Calu3 (cell line): Measurements from ENCODE around the gene TMCC1. TPM values are rescaled to one million over a fixed set of nuclear protein-coding genes. Genes with fewer than 3 reads are reported as not detected.

Source experiments
- BruUV-seq: library from RNA; stranded (reverse); fragments of 400-500 nt; replicated peaks from 2 replicates; lab custom pipeline; 2021; lab: Mats Ljungman, UMichigan
- CTCF ChIA-PET: fragments of 300-600 bp; sonication (Branson Sonifier 250); formaldehyde crosslinking; loops from one replicate; lab custom pipeline; 2022; ENCODE audit warnings: antibody characterized with exemption; lab: Charles Lee
- DNase-seq: peaks from one replicate; pipeline ENCODE4 v3.0.0; 2022
- H3K27ac Mint-ChIP-seq: one replicate; pipeline ENCODE4 v1.8.0; 2022; ENCODE audit warnings: mixed read lengths; ENCODE audit not compliant: unreplicated experiment
- H3K27me3 Mint-ChIP-seq: one replicate; pipeline ENCODE4 v1.8.0; 2022; ENCODE audit warnings: mixed read lengths; ENCODE audit not compliant: unreplicated experiment
- H3K36me3 Mint-ChIP-seq: one replicate; pipeline ENCODE4 v1.8.0; 2022; ENCODE audit warnings: mild to moderate bottlenecking, moderate library complexity, mixed read lengths; ENCODE audit not compliant: insufficient read depth, unreplicated experiment
- H3K4me1 Mint-ChIP-seq: one replicate; pipeline ENCODE4 v1.8.0; 2022; ENCODE audit warnings: mild to moderate bottlenecking, low read depth, mixed read lengths; ENCODE audit not compliant: unreplicated experiment
- H3K4me3 Mint-ChIP-seq: one replicate; pipeline ENCODE4 v1.8.0; 2022; ENCODE audit warnings: mild to moderate bottlenecking, low read depth, moderate library complexity, mixed read lengths; ENCODE audit not compliant: unreplicated experiment
- H3K9me3 Mint-ChIP-seq: one replicate; pipeline ENCODE4 v1.8.0; 2022; ENCODE audit warnings: low read depth, mixed read lengths; ENCODE audit not compliant: unreplicated experiment
- CTCF ChIP-seq: fragments of 200-600 bp; IDR thresholded peaks from one replicate; pipeline ENCODE4 v1.8.0; 2022; ENCODE audit warnings: antibody characterized with exemption; ENCODE audit not compliant: unreplicated experiment
- intact Hi-C: fragments of 100-400 bp; cut with micrococcal nuclease; formaldehyde crosslinking; loops from one replicate; pipeline ENCODE4 v1.10.0; 2022; ENCODE audit not compliant: unreplicated experiment
- total RNA-seq: library from RNA; stranded (reverse); gene quantifications from 2 replicates; pipeline ENCODE4 v1.2.3, GENCODE V29; 2022

TMCC1 gene
- total RNA-seq, 1 experiment from 2014 or later: 57.2 TPM

- CTCF ChIA-PET: interaction anchor here (1.6 kb wide), 1 partner anchor 11 kb away, joined by 4 read pairs; no protein-coding TSS in a partner anchor
- BruUV-seq: no TSS peak
- TF ChIP-seq CTCF: no peak
- no peak for DNase-seq
- Mint-ChIP-seq H3K4me3 (no peak overlapping the region), H3K27ac (no peak overlapping the region), H3K4me1 (peaks cover 34% of the 10 kb centered on the region), H3K36me3 (no peaks in the 10 kb centered on the region), H3K27me3 (peaks cover 13% of the 10 kb centered on the region), H3K9me3 (no peaks in the 10 kb centered on the region)
- intact Hi-C loops: no loop called here
Measured at GRCh38 chr3:129615751-129616281, 277.7 kb downstream of the TMCC1 start.

GRCh38 chr3:129614927-129615363 lies 278.6 kb downstream of the TMCC1 start:
- intact Hi-C loops: loop anchor here (5.0 kb wide), 1 partner anchor 123 kb away; no protein-coding TSS in a partner anchor
- H3K36me3 Mint-ChIP-seq: no peaks in the 10 kb centered on the region
- H3K27me3 Mint-ChIP-seq: peaks cover 13% of the 10 kb centered on the region
- TF ChIP-seq CTCF: no peak
- no peak overlapping the region for H3K4me3 Mint-ChIP-seq
- peaks cover 36% of the 10 kb centered on the region for H3K4me1 Mint-ChIP-seq
- no peak for DNase-seq
- BruUV-seq: no TSS peak
- no peaks in the 10 kb centered on the region for H3K9me3 Mint-ChIP-seq
- no peak overlapping the region for H3K27ac Mint-ChIP-seq
- CTCF ChIA-PET: no interaction called here

GRCh38 chr3:129614435-129614834 lies 279.1 kb downstream of the TMCC1 start:
- Mint-ChIP-seq H3K36me3 (no peaks in the 10 kb centered on the region), H3K27me3 (peaks cover 13% of the 10 kb centered on the region), H3K27ac (no peak overlapping the region), H3K4me3 (no peak overlapping the region), H3K4me1 (peaks cover 41% of the 10 kb centered on the region), H3K9me3 (no peaks in the 10 kb centered on the region)
- TF ChIP-seq CTCF: no peak
- CTCF ChIA-PET: no interaction called here
- intact Hi-C loops: loop anchor here (5.0 kb wide), 1 partner anchor 122 kb away; no protein-coding TSS in a partner anchor
- BruUV-seq: no TSS peak
- DNase-seq: no peak

DNA sequence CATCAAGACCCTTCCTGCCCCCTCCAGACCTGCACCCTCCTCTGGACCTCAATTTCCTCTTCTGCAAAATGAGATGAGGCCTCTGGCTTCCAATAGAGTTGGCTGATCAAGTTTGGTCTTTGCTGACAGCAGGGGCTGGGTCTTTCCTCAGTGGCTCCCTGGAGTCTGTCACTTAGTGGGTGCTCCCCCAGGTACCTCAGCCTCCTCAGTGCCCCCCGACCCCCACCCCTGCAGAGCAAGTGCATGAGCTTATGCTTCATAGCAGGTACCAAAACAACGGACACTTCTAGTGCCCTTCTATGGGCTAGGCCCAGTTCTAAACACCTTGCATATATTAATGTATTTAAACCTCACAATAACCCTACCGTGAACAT lies 280.2 kb downstream of the TMCC1 start:
- CTCF ChIA-PET: interaction anchor here (0.6 to 1.7 kb wide), 2 partner anchors 102 to 123 kb away, joined by 5 to 8 read pairs; no protein-coding TSS in a partner anchor
- TF ChIP-seq CTCF: no peak
- intact Hi-C loops: loop anchor here (5.0 kb wide), 1 partner anchor 121 kb away; no protein-coding TSS in a partner anchor
- H3K27ac Mint-ChIP-seq: no peak overlapping the region
- no peaks in the 10 kb centered on the region for H3K36me3 Mint-ChIP-seq
- no peak for DNase-seq
- H3K9me3 Mint-ChIP-seq: no peaks in the 10 kb centered on the region
- no peak overlapping the region for H3K4me3 Mint-ChIP-seq
- H3K27me3 Mint-ChIP-seq: peaks cover 16% of the 10 kb centered on the region
- no TSS peak for BruUV-seq
- peaks cover 45% of the 10 kb centered on the region for H3K4me1 Mint-ChIP-seq
